Measurements from ENCODE around the gene CATSPER1. TPM values are rescaled to one million over a fixed set of nuclear protein-coding genes. Genes with fewer than 3 reads are reported as not detected.
A peak's percentile ranks its signal among the peaks of the same experiment; 100 is the strongest.

The CATSPER1 gene
- total RNA-seq, 5 donors from 2014 or later (not counting 1 experiment from before 2014, with no cell fraction given) = not detected

DNA sequence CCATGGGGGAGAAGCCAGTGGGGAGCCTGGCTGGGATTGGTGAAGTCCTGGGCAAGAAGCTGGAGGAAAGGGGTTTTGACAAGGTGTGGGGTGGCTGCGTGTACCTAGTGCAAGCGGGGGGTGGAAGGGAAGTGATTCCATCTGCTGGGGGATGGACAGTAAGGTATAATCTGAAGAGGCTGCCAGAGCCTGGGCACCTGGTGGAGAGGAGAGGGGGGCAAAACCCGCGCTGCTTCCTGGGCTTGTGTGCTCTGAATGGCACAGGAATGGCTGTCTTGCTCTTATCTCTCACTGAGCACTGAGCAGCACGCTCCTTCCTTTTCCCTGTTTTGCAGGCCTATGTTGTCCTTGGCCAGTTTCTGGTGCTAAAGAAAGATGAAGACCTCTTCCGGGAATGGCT lies 23.0 kb downstream of the CATSPER1 start:
- Histone ChIP-seq H3K4me3 (ENCODE audit: control insufficient read depth in 1 of 2, extremely low read depth in 1 of 2, low read length in 1 of 2) (peak overlapping the region; percentile 64 to 82), H3K27me3 (replicated peaks in 1 of 2; ENCODE audit: control insufficient read depth in 2 of 2, extremely low read depth in 1 of 2, insufficient read depth in 2 of 2, low read length in 1 of 2) (no peaks in the 10 kb centered on the region), H3K9me3 (no peaks in the 10 kb centered on the region), H3K4me1 (ENCODE audit: control insufficient read depth in 1 of 2, extremely low read depth in 1 of 2, insufficient read depth in 2 of 2, low read length in 2 of 2) (peaks cover 5 to 27% of the 10 kb centered on the region in 2 experiments), H3K27ac (ENCODE audit: low read length) (peak overlapping the region; percentile 55), H3K36me3 (ENCODE audit: control insufficient read depth in 2 of 2, extremely low read depth in 1 of 2, insufficient read depth in 1 of 2, low read length in 1 of 2) (peaks cover 13 to 39% of the 10 kb centered on the region in 2 donors)
- WGBS (ENCODE audit: insufficient coverage) = 72% methylated on average over 5 of the region's 6 CpGs
- ChIA-PET POLR2A (no interaction called here), CTCF (interaction anchor here in 1 of 2 donors (1.4 kb wide), 1 partner anchor 292 kb away, joined by 6 read pairs; the partner anchor contains the start of gene KAT5)
- Mint-ChIP-seq H3K4me3 (peak overlapping the region; percentile 95 to 100 (median 99)), H3K36me3 (peaks cover 28% of the 10 kb centered on the region), H3K9me3 (no peaks in the 10 kb centered on the region), H3K27me3 (no peaks in the 10 kb centered on the region), H3K4me1 (peaks cover 16 to 46% (median 43%) of the 10 kb centered on the region in 3 donors), H3K27ac (peak overlapping the region; percentile 84 to 89)
- ATAC-seq (replicated peaks in 1 of 4) (no peak), DNase-seq (no peak)

DNA sequence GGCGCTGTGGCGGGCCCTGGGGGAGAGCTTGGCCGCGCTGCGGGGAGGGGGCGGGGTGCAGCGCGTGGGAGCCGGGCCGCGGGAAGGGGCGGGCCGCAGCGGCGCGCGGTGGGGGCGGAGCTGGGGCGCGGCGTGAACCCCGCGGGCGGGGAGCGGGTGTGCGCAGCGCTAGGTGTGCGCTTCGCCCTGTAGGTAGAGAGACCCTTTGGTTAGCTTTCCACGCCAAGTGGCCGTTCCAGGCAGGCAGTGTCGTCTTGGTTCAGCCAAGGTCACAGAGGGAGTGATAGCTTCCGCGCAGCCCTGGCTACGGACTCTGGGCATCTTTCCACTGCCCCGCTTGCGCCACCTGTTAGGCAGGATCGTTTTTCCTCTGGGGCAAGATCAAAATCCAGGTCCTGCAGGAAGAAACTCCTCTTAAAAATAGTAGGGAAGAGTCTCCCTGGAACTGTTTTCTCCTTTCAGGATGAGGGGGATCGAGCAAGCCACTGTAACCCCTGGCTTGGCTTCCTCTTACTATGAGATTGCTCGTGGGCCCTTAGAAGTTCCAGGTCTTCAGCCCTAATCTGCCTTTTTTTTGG lies 23.5 kb downstream of the CATSPER1 start:
- H3K9me3 Mint-ChIP-seq = no peaks in the 10 kb centered on the region
- DNase-seq = peak in 6 of 35 experiments; percentile 62 to 87 (median 72)
- under 1% methylated on average over 36 of the region's 40 CpGs for WGBS (ENCODE audit: insufficient coverage)

DNA sequence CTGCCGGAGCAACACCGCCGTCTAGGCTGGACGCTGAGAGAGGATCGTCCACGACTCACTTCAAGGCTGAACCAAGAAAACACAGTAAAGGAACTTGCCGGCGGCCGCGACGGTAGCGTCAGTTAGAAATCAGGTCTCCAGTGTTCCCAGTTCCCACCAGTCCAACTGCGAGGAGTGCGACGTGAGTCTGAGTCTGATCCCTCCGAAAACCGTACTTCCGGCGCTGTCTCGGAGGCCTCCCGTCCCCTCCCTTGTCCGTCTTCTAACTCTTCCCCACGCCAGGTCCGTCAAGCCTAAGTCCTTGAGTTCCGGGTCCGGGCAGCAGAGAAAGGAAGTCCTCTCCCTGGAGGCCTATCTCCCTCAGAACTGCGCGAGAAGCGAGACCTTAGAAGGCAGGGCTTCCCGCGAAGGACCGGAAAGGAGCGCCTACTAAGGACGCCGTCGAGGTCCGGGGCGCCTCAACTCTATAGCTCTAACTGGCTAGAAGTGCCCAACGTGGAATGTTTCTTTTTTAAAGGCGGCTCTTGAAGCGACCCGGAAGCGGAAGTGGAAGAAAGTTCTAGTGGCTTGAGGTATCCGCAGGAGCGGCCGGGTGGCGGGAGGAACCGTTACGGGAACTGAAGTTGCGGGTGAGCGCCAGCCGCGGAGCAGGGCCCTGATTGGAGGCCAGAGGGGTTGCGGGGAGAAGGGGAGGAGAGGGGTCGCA lies 24.2 kb downstream of the CATSPER1 start, which contains the start of the genes BANF1 and EIF1AD:
Gene BANF1 (plus strand): TSS at position 562 of the 706 bp plus-strand sequence. CDS start 748 bp downstream, outside the sequence.
Gene EIF1AD (minus strand): TSS at position 216 of the 706 bp plus-strand sequence. CDS start 1,768 bp downstream, outside the sequence.
- Mint-ChIP-seq H3K36me3 (peaks cover 38% of the 10 kb centered on the region), H3K4me3 (peak within 1 kb of the TSS; percentile 95 to 100 (median 99)), H3K9me3 (no peaks in the 10 kb centered on the region), H3K4me1 (peaks cover 28 to 50% (median 46%) of the 10 kb centered on the region in 3 donors), H3K27ac (peak within 1 kb of the TSS; percentile 99 to 100), H3K27me3 (no peaks in the 10 kb centered on the region)
- H3K9me3 ChIP-seq = no peaks in the 10 kb centered on the region
- DNase-seq (peak; percentile 84 to 97 (median 90)), ATAC-seq (replicated peaks in 1 of 4) (peak; percentile 82 to 86 (median 82))
- no peaks in the 10 kb centered on the region for H3K27me3 ChIP-seq (replicated peaks in 1 of 2; ENCODE audit: control insufficient read depth in 2 of 2, extremely low read depth in 1 of 2, insufficient read depth in 2 of 2, low read length in 1 of 2)
- H3K4me1 ChIP-seq (ENCODE audit: control insufficient read depth in 1 of 2, extremely low read depth in 1 of 2, insufficient read depth in 2 of 2, low read length in 2 of 2) = peaks cover 5 to 27% of the 10 kb centered on the region in 2 experiments
- H3K4me3 ChIP-seq (ENCODE audit: control insufficient read depth in 1 of 2, extremely low read depth in 1 of 2, low read length in 1 of 2) = peak within 1 kb of the TSS; percentile 82 to 92
- WGBS (ENCODE audit: insufficient coverage) = under 1% methylated on average over 50 of the region's 55 CpGs
- peaks cover 13 to 51% of the 10 kb centered on the region in 2 donors for H3K36me3 ChIP-seq (ENCODE audit: control insufficient read depth in 2 of 2, extremely low read depth in 1 of 2, insufficient read depth in 1 of 2, low read length in 1 of 2)
- peak within 1 kb of the TSS; percentile 77 for H3K27ac ChIP-seq (ENCODE audit: low read length)
- ChIA-PET POLR2A (interaction anchor here (0.6 to 1.0 kb wide), 5 partner anchors 10 to 1227 kb away, joined by 3 to 10 read pairs (median 5); no protein-coding TSS in a partner anchor), CTCF (interaction anchor here (0.6 to 1.4 kb wide), 10 partner anchors 10 to 2000 kb away, joined by 3 to 8 read pairs (median 4); partner anchors contain the start of genes CCDC85B (in 1 of the 2), FIBP (in 1 of the 2) and KAT5 (in 1 of the 2))

More for the DNA sequence above, 23.5 kb downstream of the CATSPER1 start:
- peaks cover 33% of the 10 kb centered on the region for H3K36me3 Mint-ChIP-seq
- no peaks in the 10 kb centered on the region for H3K27me3 ChIP-seq (replicated peaks in 1 of 2; ENCODE audit: control insufficient read depth in 2 of 2, extremely low read depth in 1 of 2, insufficient read depth in 2 of 2, low read length in 1 of 2)
- H3K4me1 Mint-ChIP-seq = peaks cover 22 to 46% (median 43%) of the 10 kb centered on the region in 3 donors
- ATAC-seq (replicated peaks in 1 of 4) = peak; percentile 78 to 82 (median 80)
- peak overlapping the region; percentile 82 to 92 for H3K4me3 ChIP-seq (ENCODE audit: control insufficient read depth in 1 of 2, extremely low read depth in 1 of 2, low read length in 1 of 2)
- ChIA-PET CTCF (interaction anchor here in 1 of 2 donors (0.6 to 1.4 kb wide), 7 partner anchors 12 to 1999 kb away, joined by 3 to 8 read pairs (median 5); partner anchors contain the start of genes CCDC85B, FIBP and KAT5), POLR2A (interaction anchor here in 1 of 2 donors (0.6 to 1.0 kb wide), 2 partner anchors 50 to 144 kb away, joined by 3 read pairs; no protein-coding TSS in a partner anchor)
- peak overlapping the region; percentile 77 for H3K27ac ChIP-seq (ENCODE audit: low read length)
- peak overlapping the region; percentile 95 to 100 (median 99) for H3K4me3 Mint-ChIP-seq
- peak overlapping the region; percentile 99 to 100 for H3K27ac Mint-ChIP-seq
- H3K4me1 ChIP-seq (ENCODE audit: control insufficient read depth in 1 of 2, extremely low read depth in 1 of 2, insufficient read depth in 2 of 2, low read length in 2 of 2) = peaks cover 5 to 27% of the 10 kb centered on the region in 2 experiments
- peaks cover 13 to 45% of the 10 kb centered on the region in 2 donors for H3K36me3 ChIP-seq (ENCODE audit: control insufficient read depth in 2 of 2, extremely low read depth in 1 of 2, insufficient read depth in 1 of 2, low read length in 1 of 2)
- H3K9me3 ChIP-seq = no peaks in the 10 kb centered on the region
- no peaks in the 10 kb centered on the region for H3K27me3 Mint-ChIP-seq

DNA sequence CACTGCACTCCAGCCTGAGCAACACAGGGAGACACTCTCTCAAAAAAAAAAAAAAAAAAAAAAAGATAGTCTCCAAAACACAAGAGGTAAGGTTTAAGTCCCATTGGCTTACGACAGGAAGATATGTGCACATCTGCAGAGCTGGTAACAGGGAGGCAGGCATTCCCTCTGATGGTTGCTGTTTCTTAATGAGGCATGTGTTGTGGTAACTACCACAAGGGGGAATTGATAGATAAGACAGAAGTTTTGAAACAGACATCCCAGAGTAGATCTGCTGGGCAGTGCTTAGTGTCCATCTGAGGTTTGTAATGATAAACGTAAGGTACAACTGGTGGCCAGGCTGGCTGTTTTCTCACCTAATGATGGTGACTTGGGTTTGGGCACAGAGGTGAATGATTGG lies 29.0 kb downstream of the CATSPER1 start:
- no peaks in the 10 kb centered on the region for H3K27me3 ChIP-seq (replicated peaks in 1 of 2; ENCODE audit: control insufficient read depth in 2 of 2, extremely low read depth in 1 of 2, insufficient read depth in 2 of 2, low read length in 1 of 2)
- H3K4me1 Mint-ChIP-seq = peaks cover 24 to 33% (median 28%) of the 10 kb centered on the region in 3 donors
- WGBS (ENCODE audit: insufficient coverage) = 91% methylated on average over 1 of the region's 2 CpGs
- no peak for ATAC-seq (replicated peaks in 1 of 4)
- no peaks in the 10 kb centered on the region for H3K27me3 Mint-ChIP-seq
- no peak overlapping the region for H3K27ac ChIP-seq (ENCODE audit: low read length)
- H3K36me3 Mint-ChIP-seq = peaks cover 32% of the 10 kb centered on the region
- no peak overlapping the region for H3K4me3 Mint-ChIP-seq
- peaks cover 6 to 49% of the 10 kb centered on the region in 2 donors for H3K36me3 ChIP-seq (ENCODE audit: control insufficient read depth in 2 of 2, extremely low read depth in 1 of 2, insufficient read depth in 1 of 2, low read length in 1 of 2)
- no peaks in the 10 kb centered on the region for H3K9me3 ChIP-seq
- H3K4me3 ChIP-seq (ENCODE audit: control insufficient read depth in 1 of 2, extremely low read depth in 1 of 2, low read length in 1 of 2) = no peak overlapping the region
- DNase-seq = no peak
- ChIA-PET POLR2A (no interaction called here), CTCF (interaction anchor here in 1 of 2 donors (0.6 kb wide), 1 partner anchor 1356 kb away, joined by 3 read pairs; the partner anchor contains the start of gene POLD4)
- H3K4me1 ChIP-seq (ENCODE audit: control insufficient read depth in 1 of 2, extremely low read depth in 1 of 2, insufficient read depth in 2 of 2, low read length in 2 of 2) = peaks cover 5 to 16% of the 10 kb centered on the region in 2 experiments
- H3K9me3 Mint-ChIP-seq = no peaks in the 10 kb centered on the region
- no peak overlapping the region for H3K27ac Mint-ChIP-seq

DNA sequence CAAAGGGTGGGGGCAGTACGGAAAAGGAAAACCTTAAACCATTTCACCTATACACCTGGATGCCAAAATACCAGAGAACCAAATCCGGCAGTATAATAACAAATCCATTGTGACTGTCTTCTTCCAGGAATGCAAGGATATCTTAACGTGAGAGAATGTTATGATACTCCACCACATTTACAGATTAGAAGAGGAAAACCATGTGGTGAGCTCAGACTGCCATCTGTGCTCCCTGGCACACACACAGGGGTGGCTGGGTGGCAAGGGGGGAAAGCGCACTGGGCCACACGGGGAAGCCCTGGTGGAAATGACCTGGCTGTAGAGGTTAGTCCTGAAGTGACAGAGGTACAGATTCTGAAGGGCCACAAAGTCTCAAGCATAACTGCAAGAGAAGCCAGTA lies 34.2 kb downstream of the CATSPER1 start:
- POLR2A ChIA-PET = interaction anchor here in 1 of 2 donors (0.5 kb wide), 1 partner anchor 10 kb away, joined by 7 read pairs; the partner anchor contains the start of genes BANF1 and EIF1AD
- no peak overlapping the region for H3K27ac ChIP-seq (ENCODE audit: low read length)
- Mint-ChIP-seq H3K36me3 (peaks cover 3% of the 10 kb centered on the region), H3K27ac (no peak overlapping the region), H3K9me3 (no peaks in the 10 kb centered on the region), H3K27me3 (no peaks in the 10 kb centered on the region), H3K4me3 (no peak overlapping the region), H3K4me1 (peaks cover 5 to 7% (median 5%) of the 10 kb centered on the region in 3 donors)
- peaks cover 0 to 19% of the 10 kb centered on the region in 2 donors for H3K36me3 ChIP-seq (ENCODE audit: control insufficient read depth in 2 of 2, extremely low read depth in 1 of 2, insufficient read depth in 1 of 2, low read length in 1 of 2)
- ATAC-seq (replicated peaks in 1 of 4) (no peak), DNase-seq (no peak)
- no CpG with 5 or more reads among the region's 5 CpGs for WGBS (ENCODE audit: insufficient coverage)
- no peaks in the 10 kb centered on the region for H3K9me3 ChIP-seq
- CTCF ChIA-PET = interaction anchor here (0.6 to 1.3 kb wide), 4 partner anchors 10 to 367 kb away, joined by 3 to 4 read pairs (median 3); partner anchors contain the start of genes BANF1 (in 1 of the 2) and EIF1AD (in 1 of the 2)
- no peak overlapping the region for H3K4me3 ChIP-seq (ENCODE audit: control insufficient read depth in 1 of 2, extremely low read depth in 1 of 2, low read length in 1 of 2)
- peaks cover 0 to 8% of the 10 kb centered on the region in 2 experiments for H3K4me1 ChIP-seq (ENCODE audit: control insufficient read depth in 1 of 2, extremely low read depth in 1 of 2, insufficient read depth in 2 of 2, low read length in 2 of 2)
- H3K27me3 ChIP-seq (replicated peaks in 1 of 2; ENCODE audit: control insufficient read depth in 2 of 2, extremely low read depth in 1 of 2, insufficient read depth in 2 of 2, low read length in 1 of 2) = no peaks in the 10 kb centered on the region

Data from T-cell (primary cell).